GM10248 (cell line): Measurements from ENCODE around the gene NARF.
"Not testable (repeated sequence)": the region's sequence is repeated elsewhere in the genome, so short reads cannot be mapped to it uniquely, and the experiment has no call there.

ENCODE experiments used
- CTCF ChIA-PET: fragments of 300-600 bp; sonication (Branson Sonifier 250); formaldehyde crosslinking; extraction: SDS; loops from one replicate; lab custom pipeline; 2021; ENCODE audit warnings: antibody characterized with exemption; lab: Yijun Ruan, JAX
- POLR2A ChIA-PET: fragments of 350-650 bp; sonication (Branson Sonifier 250); formaldehyde crosslinking; extraction: SDS; loops from one replicate; lab custom pipeline; 2020; ENCODE audit warnings: antibody characterized with exemption; lab: Yijun Ruan, JAX
- DNase-seq: peaks from one replicate; pipeline ENCODE4 v3.0.0; 2012; ENCODE audit errors: extremely low spot score
- CTCF ChIP-seq: IDR thresholded peaks from 2 replicates; pipeline ENCODE4 v1.5.1; 2012; ENCODE audit warnings: mild to moderate bottlenecking, low read depth; ENCODE audit errors: extremely low read depth, missing control alignments, control extremely low read depth

Gene NARF

DNA sequence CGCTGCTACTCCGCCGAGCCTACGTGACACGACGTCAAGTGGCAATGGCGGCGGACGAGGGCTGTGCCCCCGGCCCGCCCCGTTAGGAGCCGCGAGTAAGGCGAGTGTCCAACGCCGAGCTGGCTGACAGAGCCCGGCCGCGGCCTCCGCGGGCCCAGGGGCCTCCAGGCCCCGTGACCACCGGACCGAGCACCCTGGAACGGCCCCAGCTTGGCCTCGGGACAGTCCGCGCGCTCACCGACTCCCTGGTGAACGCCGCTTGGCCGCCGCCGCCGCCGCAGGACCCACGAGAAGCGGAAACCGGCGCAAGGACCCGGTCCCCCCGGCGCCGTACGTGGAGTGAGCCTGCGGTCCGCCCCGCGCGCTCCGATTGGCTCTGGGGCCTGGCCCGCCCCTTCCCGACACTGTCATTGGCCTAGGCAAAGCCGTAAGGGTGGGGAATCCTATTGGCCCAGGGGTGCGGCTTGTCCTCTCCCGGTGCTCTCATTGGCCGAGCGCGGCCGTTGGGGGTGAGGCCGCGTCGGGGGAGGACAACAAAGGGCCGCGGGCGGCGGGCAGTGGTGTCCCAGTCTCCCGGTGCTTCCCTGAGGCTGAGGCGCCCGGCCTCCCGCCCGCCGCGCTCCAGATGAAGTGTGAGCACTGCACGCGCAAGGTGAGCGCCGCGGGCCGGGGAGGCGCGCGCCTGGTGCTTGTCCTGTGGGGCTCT, at the start of gene NARF:
NARF (plus strand) TSS at position 563 of the 706 bp plus-strand sequence; CDS start at position 626, 63 bp downstream.
- ChIA-PET POLR2A (interaction anchor here (0.6 to 1.4 kb wide), 3 partner anchors 9 to 61 kb away, joined by 3 to 5 read pairs (median 5); partner anchors contain the start of gene FOXK2), CTCF (no interaction called here)
- TF ChIP-seq CTCF, result no peak
- DNase-seq, result peak; percentile 98

DNA sequence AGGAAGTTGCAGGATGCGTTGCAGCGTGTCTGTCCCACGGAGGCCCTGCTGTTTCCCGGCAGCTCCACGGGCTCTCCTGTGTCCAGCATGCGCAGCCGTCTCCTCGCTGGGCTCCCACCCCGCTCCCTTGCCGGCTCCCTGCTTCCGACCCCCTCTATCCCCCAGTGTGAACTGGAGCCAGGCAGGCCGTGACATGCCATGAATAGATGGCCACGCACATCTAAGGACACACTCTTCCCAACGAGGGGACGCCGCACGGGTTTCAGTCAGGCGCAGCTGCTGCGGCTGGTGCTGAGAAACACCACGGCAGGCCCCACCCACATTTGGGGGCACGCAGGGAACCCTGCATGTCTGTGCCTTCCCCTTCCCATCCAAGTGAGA, 49.6 kb upstream of the NARF start:
- ChIA-PET POLR2A (interaction anchor here (0.7 kb wide), 1 partner anchor 9 kb away, joined by 3 read pairs; the partner anchor contains the start of gene HEXD), CTCF (interaction anchor here (1.4 to 2.8 kb wide), 5 partner anchors 19 to 144 kb away, joined by 3 to 13 read pairs (median 4); no protein-coding TSS in a partner anchor)
- TF ChIP-seq CTCF, result no peak
- no peak for DNase-seq

DNA sequence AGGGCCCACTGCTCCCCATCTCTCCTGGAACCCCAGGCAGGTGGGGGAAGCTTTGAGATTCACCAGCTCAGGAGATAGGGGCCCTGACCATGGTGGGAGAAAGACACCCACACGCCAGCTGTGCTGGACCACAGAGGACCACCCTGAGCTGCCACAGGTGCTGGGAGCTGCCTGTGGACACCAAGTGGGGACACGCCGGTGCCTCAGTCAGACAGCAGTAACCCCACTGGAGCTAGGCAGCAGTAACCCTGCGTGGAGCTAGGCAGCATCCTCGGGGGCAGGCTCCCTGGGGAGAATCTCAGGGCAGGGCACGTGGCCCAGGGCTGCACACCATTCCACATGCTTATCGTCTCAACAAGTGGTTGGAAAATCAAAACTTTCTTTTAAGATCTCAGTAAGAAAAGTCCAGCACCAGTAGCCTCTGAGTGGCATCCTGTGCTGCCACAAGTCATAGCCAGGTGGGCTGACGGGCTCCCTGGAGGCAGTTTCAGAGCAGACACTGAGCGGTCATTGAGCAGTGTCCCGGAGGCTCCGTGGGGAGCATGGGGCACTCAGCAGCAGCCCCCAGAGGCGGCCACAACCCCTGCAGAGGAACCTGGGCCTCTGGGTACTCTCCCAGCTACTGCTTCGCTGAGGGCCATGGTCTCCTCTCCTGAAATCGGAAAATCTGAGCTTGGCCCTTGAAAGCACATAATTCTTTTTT, 48.4 kb upstream of the NARF start:
- ChIA-PET CTCF (interaction anchor here (1.0 to 2.8 kb wide), 8 partner anchors 17 to 371 kb away, joined by 3 to 13 read pairs (median 4); no protein-coding TSS in a partner anchor), POLR2A (interaction anchor here (0.6 kb wide), 1 partner anchor 154 kb away, joined by 3 read pairs; no protein-coding TSS in a partner anchor)
- no peak for DNase-seq
- no peak for TF ChIP-seq CTCF

DNA sequence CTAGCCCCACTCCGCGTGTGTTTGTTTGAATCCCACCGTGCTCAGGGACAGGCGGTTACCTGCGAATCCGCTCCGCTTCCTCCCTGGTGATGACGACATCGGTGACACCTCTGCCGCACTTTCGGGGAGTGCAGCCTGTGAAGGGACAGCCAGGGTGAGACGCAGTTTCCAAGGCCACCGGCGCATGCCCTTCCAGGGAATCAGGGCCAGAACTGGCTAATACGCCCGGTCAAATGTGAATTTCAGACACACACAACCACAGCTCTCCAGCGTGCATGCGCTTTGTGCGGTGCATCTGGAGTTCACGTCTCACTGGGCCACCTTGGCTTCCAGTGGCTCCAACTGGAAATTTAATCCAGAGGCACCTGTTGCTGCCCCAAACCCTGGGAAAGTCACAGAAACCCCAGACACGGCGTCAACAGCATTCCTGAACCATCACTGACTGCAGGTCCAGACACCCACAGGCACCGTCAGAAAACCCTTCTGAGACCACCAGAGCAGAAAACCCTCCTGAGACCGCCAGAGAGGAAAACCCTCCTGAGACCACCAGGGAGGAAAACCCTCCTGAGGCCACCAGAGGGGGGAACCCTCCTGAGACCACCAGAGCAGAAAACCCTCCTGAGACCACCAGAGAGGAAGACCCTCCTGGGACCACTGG, 47.0 kb upstream of the NARF start:
- POLR2A ChIA-PET, result interaction anchor here (0.6 kb wide), 1 partner anchor 10 kb away, joined by 3 read pairs; no protein-coding TSS in a partner anchor
- no peak for TF ChIP-seq CTCF
- CTCF ChIA-PET, result interaction anchor here (1.0 to 3.8 kb wide), 5 partner anchors 16 to 370 kb away, joined by 3 to 19 read pairs (median 8); no protein-coding TSS in a partner anchor
- no peak for DNase-seq

- POLR2A ChIA-PET, result interaction anchor here (0.6 kb wide), 1 partner anchor 10 kb away, joined by 3 read pairs; no protein-coding TSS in a partner anchor
- CTCF ChIA-PET, result interaction anchor here (2.1 to 3.8 kb wide), 2 partner anchors 59 to 62 kb away, joined by 8 to 19 read pairs; no protein-coding TSS in a partner anchor
- not testable (repeated sequence) for DNase-seq
Measured at GRCh38 chr17:82412081-82412480, 46.5 kb upstream of the NARF start.

- no peak for DNase-seq
- no peak for TF ChIP-seq CTCF
- ChIA-PET POLR2A (no interaction called here), CTCF (interaction anchor here (0.8 to 3.8 kb wide), 5 partner anchors 7 to 207 kb away, joined by 3 to 19 read pairs (median 4); no protein-coding TSS in a partner anchor)
Measured at GRCh38 chr17:82412535-82413520, 45.7 kb upstream of the NARF start.
